HTR-8/SVneo (cell line): ENCODE measurements around the gene DENND5A.
"Not testable (repeated sequence)": the region's sequence is repeated elsewhere in the genome, so short reads cannot be mapped to it uniquely, and the experiment has no call there.

Experiments used
- DNase-seq: peaks from one replicate; pipeline ENCODE4 v3.0.0; 2011; ENCODE audit warnings: low spot score, mixed read lengths; ENCODE audit not compliant: insufficient read length
- FAIRE-seq: peaks from 2 replicates; lab custom pipeline; 2011; peaks lifted over from hg19 to GRCh38; lab: Jason Lieb, UNC

Gene DENND5A

DNA sequence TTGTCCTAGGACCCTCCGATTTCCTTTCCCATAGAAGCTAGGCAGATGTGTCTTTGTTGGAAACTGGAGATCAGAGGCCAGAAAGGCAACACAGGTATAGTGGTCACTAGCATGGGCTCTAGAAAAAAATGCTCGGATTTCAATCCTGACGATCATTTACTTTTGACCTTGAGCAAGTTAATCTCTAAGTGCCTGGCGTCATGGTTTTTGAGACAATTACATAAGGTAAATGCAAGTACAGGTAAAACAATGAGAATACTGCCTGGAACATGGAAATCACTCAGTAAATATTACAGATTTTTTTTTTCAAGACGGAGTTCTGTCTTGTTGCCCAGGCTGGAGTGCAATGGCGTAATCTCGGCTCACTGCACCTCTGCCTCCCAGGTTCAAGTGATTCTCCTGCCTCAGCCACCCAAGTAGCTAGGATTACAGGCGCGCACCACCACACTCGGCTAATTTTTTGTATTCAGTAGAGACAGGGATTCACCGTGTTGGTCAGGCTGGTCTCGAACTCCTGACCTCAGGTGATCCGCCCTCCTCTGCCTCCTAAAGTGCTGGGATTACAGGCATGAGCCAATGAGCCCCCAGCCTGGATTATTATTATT is 1.1 kb upstream of the DENND5A start:
- no peak for FAIRE-seq

DNA sequence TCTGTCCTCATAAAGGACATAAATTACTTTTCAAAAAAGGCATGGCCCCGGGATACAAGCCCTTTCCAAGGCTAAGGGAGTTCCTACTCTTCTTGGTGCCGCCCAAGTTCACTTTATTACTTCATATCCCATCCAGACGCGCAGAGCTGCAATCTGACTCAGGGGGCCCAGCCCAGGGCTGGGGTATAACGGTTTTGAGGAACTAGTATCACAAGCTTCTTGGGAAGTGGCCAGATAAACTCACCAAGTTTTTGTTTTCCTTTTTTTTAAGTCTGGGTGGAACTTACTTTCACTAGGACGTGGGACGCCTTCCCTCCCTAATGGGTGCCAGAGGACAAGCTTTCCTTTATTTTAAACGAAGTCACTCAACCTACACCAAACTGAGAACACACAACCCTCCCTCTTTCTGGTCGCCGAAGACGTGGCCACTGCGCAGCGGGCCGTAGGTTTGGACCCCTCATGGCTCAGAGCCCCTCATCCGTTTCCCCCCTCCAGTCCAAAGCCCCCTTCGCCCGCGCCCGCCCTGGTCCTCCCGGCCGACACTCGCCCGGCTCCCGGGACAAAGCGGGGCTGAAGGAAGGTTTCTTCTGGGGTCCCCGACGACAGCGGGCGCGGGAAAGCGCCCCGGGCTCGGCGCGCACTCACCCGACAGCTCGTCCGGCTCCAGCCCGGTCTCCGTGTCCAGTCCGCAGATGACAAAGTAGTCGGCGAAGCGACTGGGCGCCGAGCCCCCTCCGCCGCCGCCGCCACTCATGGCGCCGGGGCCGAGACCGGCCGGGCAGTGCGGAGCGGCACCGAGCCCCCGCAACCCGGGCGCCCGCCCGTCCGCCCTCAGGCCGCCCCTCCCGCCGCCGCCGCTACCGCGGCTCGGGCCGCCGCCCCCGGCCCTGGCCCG is 587 bp downstream of the DENND5A start:
- FAIRE-seq = no peak
- DNase-seq = no peak

More for the DNA sequence above, 1.1 kb upstream of the DENND5A start:
- no peak for DNase-seq

DNA sequence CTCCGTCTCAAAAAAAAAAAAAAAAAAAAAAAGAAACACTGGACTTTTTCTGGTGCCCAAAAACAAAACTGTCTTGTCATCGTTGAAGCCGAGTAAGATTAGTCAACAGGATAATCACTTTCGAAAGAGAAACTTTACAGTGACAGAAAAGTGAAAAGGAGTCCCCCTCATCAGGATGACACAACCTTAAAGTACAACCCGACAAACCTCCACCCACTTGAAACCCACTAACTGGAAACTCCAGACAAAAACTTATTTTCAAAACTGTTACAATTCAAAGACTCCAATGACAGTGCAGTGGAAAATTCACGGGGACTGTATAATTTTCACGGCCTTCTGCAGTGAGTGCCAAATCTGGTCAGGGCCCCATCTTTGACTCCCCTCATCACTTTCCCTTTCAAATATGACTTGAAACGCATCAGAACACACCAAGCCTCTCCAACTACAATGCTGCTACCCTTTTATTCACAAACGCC is 1.3 kb downstream of the DENND5A start:
- FAIRE-seq (no peak), DNase-seq (peak; percentile 41)

DNA sequence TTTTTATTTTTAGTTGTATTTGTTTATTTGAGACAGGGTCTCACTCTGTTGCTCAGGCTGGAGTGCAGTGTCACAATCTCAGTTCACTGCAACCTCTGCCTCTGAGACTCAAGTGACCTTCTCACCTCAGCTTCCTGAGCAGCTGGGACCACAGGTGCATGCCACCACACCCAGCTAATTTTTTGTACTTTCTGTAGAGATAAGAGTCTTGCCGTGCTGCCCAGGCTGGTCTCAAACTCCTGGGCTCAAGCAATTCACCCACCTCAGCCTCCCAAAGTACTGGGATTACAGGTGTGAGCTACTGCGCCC is 4.4 kb downstream of the DENND5A start:
- DNase-seq, FAIRE-seq: not testable (repeated sequence)

DNA sequence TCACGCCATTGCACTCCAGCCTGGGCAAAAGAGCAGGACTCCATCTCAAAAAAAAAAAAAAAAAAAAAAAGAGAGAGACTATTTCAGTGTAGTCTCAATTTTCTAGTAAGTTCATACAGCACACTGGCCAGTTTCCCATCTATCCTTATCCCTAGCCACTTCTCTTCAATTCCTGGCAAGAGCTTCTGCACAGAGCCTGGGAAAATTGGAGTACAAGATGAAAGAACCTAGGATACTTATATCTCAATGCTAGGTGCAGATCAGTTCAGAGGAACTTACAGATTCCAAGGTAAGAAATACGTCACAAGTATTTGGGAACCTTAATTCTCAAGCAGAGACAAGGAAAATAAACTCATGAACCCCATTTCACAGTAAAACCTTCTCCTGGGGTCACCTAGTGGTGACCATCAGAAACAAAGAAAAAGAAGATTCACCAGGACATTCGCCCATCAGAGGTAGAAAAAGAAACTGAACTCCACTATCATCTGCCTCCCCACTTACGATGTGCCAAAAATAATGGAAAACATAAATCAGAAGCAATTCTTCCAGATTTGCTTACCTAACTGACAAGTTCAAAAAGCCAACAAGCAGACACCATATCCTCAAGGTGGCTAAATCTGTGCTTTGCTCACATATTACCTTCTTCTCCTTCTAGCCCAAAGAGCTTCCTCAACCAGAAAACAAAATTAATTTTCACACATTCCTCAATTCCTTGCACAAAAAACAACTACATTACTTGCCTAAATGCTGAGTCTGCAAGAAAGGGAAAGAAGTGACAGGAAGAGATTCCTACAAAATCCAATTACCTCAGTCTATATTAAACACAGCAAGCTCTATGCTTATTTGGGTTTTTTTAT is 4.9 kb downstream of the DENND5A start:
- FAIRE-seq = no peak
- no peak for DNase-seq

DNA sequence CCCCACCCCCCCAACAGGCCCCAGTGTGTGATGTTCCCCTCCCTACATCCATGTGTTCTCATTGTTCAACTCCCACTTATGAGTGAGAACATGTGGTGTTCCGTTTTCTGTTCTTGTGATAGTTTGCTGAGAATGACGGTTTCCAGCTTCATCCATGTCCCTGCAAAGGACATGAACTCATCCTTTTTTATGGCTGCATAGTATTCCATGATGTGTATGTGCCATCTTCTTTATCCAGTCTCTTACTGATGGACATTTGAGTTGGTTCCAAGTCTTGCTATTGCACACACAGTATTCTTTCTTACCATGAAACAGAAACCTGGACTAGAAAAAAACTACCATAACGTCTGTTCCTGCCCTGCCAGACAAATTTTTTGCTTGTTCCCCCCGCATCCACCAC is 6.9 kb downstream of the DENND5A start:
- DNase-seq, FAIRE-seq: not testable (repeated sequence)

DNA sequence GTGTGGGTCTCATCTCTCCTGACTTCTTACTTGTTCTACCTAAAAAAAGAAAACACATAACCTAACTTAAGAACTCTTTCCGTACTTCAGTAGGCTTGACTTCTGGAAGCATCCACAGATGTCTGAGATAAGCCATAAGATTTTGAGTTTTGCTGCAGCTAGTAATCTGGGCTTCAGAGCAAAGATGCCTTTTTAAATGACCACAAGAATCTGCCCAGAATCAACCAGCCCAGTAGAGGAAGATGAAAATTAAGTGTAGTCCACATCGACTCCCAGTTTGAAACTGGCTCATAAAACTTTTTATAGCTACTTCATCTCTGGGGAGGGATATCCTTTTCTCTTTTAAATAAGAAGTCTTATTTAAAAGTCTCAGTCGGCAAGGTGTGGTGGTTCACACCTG is 10.7 kb downstream of the DENND5A start:
- DNase-seq (no peak), FAIRE-seq (no peak)

DNA sequence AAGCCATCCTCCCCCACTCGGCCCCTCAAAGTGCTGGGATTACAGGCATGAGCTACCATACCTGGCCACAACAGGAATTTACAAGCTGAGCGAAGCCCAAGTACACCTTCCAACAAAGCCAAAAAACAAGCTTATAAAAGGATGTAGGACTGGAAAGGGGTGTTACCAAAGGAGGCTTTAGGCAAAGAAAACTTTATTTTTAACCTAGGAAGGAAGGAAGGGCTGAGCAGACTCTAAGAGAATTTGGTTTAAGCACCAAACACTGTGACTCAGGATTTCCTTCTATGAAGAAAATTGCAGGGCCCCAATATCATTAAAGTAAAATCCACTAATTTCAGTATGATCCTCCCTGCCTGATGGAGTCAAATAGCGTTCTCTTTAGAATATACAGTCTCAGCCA is 12.1 kb downstream of the DENND5A start:
- FAIRE-seq (no peak), DNase-seq (no peak)

DNA sequence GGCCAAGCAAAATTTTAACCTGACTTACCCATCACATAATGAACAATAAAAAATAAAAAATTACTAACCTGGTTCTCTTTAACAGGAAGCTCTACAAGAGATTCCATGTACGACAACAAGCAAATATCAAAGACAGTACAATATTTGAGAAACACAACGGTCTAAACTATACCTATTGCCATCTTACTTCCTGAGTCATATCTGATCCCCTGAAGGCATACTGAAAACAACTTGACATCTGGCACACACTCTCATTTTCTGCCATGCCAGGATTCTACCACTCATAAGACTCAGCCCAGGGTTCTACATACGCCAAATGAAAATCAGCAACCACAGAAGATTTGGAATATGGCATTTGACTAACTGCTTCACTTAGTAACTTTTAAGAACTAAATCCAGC is 13.8 kb downstream of the DENND5A start:
- no peak for FAIRE-seq
- DNase-seq = peak; percentile 41

DNA sequence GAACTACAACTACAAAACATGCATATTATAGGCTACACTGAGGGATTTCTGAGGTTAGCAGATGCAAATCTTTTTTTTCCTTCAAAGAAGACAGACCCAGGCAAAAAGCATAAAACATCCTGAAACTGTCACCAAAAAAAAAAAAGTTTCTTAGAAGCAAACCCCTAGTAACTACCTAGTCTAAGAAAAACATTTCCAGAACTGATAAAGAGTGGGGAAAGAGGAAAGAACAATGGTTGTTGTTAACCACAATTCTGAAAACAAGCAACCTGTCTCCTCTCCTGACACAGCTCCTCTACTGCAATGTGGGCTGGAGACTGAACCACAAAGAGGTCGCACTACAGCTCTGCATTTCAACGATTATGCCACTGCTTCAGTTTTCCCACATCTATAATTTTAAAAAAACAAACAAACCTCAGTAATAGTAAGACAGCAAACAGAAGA is 15.0 kb downstream of the DENND5A start:
- no peak for FAIRE-seq
- no peak for DNase-seq

DNA sequence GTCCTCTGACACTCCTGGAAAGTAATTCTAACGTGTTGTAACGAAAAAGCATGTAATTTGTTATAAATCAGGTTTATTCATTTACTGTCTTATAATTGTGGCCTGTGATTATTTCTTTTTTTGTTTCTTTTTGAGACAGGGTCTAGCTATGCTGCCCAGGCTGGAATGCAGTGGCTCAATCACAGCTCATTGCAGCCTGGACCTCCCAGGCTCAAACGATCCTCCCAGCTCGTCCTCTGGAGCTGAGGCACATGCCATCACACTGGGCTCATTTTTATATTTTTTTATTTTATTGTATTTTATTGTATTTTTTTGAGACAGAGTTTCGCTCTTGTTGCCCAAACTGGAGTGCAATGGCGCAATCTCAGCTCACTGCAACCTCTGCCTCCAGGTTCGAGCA is 15.9 kb downstream of the DENND5A start:
- no peak for FAIRE-seq
- DNase-seq = no peak

DNA sequence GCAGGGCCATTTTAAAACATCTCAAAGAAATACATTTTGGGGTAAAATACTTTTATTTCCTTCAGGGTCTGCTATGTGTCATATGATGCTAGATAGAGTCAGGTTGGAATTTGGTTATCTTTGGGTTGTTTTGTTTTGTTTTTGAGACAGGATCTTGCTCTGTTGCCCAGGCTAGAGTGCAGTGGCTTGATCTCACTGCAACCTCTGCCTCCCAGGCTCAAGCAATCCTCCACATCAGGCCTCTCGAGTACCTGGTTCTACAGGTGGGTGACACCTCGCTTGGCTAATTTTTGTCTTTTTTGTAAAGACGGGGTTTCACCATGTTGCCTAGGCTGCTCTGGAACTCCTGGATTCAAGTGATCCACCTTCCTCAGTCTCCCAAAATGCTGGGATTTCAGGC is 17.3 kb downstream of the DENND5A start:
- no peak for DNase-seq
- FAIRE-seq = no peak

DNA sequence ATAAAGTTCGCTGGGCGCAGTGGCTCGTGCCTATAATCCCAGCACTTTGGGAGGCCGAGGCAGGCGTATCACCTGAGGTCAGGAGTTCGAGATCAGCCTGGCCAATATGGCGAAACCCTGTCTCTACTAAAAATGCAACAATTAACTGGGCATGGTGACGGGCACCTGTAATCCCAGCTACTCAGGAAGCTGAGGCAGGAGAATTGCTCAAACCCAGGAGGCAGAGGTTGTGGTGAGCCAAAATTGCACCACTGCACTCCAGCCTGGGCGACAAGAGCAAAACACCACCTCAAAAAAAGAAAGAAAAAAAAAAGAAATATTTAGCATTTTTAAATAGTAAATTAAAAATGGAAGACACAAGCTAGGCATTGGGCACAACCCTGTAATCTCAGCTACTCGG is 28.9 kb downstream of the DENND5A start:
- FAIRE-seq, DNase-seq: not testable (repeated sequence)

DNA sequence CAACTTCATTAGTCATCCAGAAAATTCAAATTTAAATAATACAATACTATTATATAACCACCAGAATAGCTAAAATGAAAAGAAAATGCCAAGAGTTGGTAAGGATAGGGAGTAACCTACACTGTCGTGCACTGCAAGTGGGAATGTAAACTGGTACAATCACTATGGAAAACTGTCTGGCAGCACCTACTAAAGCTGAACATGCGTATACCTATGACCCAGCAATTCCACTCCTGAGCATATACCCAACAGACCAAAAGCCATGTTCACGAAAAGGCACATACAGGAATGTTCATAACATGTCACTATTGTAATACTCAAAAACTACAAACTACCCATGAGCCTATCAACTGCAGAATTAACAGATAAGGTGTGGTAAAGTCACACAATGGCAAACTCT is 32.7 kb downstream of the DENND5A start:
- DNase-seq (no peak), FAIRE-seq (no peak)

DNA sequence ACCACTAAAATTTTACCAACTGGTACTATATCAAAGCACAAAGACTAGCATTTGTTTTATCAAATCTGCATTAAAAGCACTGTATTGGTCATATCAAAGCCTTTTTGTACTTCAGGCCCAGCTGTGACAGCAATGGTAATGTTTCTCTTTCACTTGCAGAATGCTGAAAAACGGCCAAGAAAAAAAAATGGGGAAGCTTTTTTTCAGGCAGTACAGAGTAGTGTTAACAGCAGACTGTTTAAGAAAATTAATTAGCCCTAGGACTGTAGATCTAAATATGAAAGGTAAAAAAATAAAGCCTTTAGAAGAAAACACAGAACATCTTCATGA is 33.3 kb downstream of the DENND5A start:
- DNase-seq (no peak), FAIRE-seq (no peak)

DNA sequence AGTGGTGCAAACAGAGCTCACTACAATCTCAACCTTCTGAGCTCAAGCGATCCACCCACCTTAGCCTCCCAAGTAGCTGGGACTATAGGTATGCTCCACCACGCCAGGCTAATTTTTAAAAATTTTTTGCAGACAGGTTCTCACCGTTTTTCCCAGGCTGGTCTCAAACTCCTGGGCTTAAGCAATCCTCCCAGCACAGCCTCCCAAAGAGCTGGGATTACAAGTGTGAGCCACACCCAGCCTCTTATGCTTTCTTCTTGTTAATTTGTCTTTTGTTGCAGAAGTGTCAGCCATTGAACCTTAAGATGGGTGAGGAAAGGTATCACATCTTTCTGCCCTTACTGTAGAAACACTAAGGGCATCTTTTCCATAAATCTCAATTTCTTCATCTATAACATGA is 34.9 kb downstream of the DENND5A start:
- no peak for FAIRE-seq
- no peak for DNase-seq

DNA sequence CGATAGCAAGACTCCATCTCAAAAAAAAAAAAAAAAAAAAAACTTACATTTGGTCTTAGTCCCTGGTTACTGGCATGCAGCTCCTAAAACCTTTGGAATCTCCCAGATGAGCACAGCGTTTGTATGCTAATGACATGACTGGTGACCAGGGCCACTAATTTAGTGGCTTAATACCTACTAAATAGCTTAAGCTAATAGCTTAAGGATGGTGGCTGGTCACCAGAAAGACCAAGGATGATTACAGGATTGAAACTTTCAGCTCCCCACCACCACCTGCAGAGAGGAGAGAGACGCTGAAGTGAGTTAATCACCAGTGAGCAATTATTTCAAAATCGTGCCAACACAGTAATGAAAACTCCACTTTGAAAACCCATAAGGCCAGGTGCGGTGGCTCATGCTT is 37.1 kb downstream of the DENND5A start:
- FAIRE-seq (no peak), DNase-seq (no peak)

DNA sequence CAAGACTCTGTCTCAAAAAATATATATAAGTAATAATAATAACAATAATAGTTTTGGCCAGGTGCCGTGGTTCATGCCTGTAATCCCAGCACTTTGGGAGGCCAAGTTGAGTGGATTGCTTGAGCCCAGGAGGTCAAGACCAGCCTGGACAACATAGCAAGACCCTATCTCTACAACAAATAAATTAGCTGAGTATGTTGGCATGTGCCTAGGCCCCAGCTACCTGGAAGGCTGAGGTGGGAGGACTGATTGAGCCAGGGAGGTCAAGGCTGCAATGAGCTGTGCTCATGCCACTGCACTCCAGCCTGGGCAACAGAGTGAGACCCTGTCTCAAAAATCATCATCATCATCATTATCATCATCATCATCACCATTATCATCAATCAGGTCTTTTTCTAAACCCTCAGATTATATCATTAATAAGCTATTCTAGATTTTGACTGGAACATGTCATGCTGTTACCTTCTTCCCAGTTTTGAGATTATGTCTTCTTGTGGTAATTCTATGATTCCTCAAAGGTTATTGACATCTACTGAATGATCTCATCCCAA is 39.3 kb downstream of the DENND5A start:
- FAIRE-seq = no peak
- DNase-seq = no peak

DNA sequence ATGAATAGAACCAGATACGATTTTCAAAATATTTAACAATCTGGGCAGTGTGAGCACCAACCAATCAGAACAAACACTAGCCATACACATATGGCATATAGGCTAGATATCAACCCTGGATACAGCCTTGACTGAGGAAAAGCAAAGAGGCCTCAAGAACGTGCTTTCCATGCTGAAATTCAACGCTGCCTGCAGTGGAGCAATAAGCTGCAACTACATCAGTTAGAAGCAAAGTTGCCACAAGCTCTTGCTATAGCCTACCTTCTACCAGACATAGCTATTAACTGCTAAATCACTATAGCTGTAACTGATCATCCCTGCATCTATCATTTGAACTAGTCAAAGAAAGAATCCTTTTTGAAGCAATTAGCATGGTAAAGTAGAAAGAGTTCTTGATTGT is 42.5 kb downstream of the DENND5A start:
- no peak for FAIRE-seq
- DNase-seq = no peak

DNA sequence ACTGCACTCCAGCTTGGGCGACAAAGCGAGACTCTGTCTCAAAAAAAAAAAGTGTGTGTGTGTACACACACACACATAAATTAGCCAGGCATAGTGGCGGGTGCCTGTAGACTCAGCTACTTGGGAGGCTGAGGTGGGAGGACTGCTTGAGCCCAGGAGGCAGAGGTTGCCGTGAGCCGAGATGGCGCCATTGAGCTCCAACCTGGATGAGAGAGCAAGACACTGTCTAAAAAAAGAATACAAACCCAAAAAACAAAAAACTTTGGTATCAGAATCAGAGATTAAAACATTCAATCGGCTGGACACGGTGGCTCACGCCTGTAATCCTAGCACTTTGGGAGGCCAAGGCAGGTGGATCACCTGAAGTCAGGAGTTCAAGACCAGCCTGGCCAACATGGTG is 44.3 kb downstream of the DENND5A start:
- not testable (repeated sequence) for DNase-seq, FAIRE-seq

DNA sequence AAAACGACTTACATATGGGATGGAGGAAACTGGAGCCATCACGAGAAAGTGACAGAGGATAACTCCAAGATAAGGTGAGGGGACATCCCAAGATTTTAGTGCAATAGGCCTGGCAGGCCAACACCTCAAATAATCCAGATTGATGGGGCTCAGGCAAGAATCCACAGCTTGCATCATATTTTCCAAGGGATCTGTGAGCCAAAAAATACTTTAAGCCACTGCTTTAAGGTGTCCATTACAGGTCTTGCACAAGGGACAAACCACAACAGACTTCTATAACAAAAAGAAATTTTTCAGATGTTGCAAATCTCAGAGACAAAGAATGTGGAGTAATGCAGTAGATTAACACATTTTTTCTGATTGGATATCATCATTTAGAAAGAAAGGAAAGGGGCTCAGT is 45.6 kb downstream of the DENND5A start:
- FAIRE-seq = no peak
- peak; percentile 38 for DNase-seq
